HG03045 (cell line): ENCODE results near the gene B4GALNT3.

Experiments used
- ATAC-seq: cut with Tn5 transposase; IDR thresholded peaks from one replicate; pipeline ENCODE4 v1.9.1; 2021; ENCODE audit warnings: mild to moderate bottlenecking, moderate library complexity; ENCODE audit not compliant: unreplicated experiment

Gene B4GALNT3

GRCh38 chr12:466762-467161, 7.0 kb downstream of the B4GALNT3 start:
- no peak for ATAC-seq

DNA sequence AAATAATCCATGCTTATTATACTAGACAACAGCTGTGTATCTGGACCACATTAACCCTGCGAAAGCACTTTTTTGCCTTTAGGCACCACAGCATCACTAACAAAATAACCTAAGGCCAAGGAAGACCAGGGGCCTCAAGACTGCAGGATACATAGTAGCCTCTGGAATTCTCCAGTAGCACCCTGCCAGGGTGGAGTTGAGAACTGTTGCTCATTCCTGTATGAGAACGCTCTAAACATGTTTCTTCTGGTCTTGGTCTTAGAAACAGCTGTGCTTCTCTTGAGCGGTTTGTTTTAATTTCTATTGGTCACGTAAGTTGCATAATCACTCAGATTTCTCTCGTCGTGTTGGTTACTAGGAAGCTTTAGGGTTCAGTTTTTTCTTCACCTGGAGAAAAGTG, 7.9 kb downstream of the B4GALNT3 start:
- no peak for ATAC-seq

DNA sequence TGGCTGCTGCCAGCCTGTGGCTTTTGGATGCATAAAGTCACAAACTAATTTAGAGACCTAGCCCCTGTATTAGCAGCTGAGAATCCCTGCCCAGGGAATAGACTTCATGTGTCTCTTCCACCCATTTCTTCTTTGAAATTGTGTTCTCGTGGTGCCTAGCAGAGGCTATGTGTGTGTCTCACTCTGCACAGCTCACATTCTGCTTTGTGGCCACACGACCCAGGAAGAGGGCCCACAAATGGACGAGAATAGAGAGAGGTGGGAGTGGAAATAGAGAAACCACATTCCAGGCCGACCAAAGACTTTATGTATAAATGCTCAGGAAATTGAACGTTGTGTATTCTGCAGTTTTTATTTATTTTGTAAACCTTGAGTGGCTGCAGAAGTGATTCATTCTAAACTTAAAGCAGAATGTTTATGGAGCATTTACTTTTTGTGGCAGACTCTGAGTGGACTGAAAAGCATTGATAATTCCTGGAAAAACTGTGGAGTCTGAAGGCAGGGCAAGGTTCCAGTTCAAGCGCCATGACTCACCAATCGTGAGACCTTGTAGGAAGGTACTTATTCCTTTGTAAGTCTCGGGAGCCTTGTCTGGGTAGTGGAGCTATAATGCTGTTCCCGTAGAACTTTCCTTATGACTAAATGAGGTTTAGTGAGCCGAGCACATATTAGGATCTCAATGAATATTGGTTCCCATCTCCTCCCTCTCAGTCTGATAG, 9.1 kb downstream of the B4GALNT3 start:
- no peak for ATAC-seq

GRCh38 chr12:470133-470532, 10.4 kb downstream of the B4GALNT3 start:
- no peak for ATAC-seq

DNA sequence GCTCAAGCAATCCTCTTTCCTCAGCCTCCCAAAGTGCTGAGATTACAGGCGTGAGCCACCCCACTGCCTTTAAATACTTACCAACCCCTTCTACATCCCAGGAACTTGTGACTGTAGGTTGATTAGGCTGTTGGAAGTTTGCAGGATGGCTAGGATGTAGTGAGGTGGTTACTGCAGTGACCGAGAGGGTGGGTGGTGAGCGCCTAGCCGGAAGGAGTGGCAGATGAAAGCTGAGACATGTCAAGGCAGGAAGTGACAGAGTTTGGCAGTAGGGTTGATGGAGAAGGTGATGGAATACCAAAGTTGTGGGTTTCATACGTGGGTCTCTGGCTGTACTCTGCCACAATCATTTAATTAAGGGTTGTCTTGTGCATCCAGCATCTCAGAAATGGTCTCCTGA, 13.5 kb downstream of the B4GALNT3 start:
- no peak for ATAC-seq

DNA sequence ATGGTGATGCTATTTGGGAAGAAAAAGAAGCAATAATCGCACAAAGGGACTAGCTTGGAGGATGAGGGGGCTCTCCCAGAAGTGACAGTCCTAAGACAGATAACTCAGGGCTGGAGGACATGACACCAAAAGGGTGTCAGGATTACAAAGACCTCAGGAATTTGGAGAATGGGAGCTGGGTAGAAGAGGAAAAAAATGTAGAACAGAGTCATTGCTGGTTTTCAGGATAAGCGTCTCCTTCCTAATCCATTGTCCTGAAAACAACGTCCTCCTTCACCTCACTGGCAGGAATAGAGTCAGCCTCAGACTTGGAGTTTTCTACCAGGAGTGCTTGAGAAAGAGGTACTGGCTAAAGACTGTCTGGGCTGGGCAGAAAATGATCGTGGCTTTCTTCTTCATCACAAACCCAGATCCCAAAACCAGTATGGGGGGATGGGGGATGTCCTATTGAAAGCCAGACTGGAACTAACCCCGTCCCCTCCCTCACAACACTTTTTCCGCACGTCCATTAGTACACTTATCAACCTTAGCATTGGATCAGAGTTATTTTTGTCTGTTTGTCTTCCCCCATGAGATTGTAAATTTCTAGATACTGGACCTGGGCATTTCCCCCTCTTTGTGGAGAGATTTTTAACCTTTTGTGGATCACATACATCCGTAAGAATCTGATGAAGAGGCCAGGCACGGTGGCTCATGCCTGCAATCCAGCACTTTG, 14.3 kb downstream of the B4GALNT3 start:
- no peak for ATAC-seq

DNA sequence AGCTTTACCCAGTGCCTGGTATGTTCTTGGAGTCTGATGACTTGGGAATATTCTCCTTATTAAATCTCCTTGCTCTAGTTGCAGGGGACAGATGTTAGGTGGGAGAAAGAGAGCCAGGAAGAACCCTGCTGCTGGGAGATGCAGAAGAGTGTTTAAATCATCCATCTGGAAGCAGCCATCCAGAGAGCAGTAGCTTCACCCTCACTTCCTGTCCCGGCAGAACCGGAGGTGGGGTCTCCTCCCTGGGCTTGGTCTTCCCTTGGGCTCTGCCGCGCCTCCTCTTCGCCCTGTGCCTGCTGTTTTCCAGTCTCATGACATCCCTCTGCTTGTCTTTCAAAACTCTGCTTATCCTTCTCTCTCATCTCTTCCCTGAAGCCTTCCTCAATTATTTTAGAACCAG, 15.5 kb downstream of the B4GALNT3 start:
- no peak for ATAC-seq

GRCh38 chr12:479161-479560, 19.4 kb downstream of the B4GALNT3 start:
- ATAC-seq: no peak

DNA sequence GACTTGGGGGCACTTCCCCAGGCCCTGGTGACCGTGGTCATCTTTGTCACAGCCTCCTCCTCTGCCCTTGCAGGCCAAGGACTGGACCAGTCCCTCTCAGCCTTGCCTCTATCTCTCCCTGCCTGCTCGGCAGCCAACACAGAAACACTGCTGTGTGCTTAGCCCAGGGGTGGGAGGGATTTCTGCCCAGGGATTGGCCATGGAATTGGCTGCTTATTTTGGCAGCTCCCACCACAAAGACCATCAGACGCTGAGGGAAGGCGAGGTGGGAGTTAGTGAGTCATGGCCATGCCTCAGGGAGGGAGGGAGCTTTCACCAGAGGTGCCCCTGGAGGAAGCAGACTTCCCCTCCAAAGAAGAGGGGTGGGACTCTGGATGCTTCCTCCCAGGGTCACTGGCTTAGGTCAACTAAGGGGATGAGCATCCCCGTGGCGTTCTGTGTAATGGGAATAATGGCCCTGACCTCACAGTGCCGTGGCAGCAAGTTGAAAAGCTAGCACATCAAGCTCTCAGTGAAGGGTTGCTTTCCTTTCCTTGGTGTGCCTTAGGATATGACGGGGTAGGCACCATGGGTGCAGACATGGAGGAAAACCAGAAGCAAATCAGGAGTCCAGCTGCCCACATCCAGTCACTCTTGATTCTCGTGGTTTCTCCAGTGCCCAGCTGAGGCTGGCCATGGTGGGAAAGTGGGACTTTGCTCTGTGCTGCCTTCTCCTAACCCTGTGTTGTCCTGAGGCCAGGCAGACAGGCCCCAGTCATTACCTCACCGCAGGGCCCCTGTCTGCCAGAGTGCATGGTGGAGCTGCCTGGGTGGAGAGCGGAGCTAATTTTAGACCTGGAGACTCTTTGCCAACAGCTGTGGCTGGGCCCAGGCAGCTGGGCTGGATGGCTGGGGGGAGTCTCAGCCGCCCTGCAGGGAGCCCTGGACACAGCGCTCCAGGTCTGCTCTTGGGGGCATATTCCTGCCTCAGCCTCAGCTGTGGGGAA, 21.4 kb downstream of the B4GALNT3 start:
- ATAC-seq: no peak

DNA sequence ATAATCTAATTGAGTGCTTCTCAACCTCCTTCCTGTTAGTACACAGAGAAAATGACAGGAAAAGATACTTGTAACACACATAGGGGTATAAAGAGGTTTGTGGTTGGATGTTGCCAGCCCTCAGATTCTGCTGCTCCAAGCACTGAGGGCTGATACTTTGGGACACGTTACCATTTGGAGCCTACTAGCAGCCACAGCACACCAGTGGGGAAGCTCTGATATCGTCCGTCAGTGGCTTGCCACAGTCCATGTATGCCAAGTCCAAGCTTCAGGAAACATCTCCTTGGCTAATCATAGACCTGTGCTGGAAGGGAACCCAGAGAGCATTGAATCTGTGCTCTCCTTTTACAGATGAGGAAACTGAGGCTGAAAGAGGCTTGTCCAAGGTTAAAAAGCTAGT, 22.3 kb downstream of the B4GALNT3 start:
- no peak for ATAC-seq

DNA sequence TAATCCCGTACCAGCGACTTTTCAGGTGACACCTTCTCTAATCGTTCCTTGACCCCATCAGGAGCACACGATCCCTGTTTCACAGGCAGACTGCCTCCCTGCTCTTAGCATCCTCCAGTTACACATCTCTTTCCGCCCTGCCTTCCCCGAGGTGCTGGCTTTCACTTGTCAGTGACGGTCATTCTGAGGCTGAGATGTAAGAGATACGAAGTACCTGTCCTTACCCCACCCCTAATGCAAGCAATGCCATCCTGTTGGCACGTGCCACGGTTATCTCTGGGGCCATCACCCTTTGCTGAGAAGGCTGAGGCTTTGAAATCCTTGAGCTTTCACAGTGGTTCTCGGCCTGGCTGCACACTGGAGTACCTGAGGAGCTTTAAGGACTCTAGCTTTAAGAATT, 24.4 kb downstream of the B4GALNT3 start:
- ATAC-seq: no peak

DNA sequence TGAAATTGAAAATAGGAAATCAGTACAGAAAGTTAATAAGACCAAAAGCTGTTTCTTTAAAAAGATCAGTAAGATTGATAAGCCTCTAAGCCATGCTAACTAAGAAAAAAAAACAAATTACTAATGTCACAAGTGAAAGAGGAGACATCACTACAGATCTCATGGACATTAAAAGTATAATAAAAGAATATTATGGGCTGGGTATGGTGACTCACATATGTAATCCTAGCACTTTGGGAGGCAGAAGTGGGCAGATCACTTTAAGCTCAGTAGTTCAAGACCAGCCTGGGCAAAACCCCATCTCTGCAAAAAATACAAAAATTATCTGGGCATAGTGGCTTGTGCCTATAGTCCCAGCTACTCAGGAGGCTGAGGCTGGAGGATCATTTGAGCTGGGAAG, 30.5 kb downstream of the B4GALNT3 start:
- no peak for ATAC-seq

GRCh38 chr12:495466-495865, 35.7 kb downstream of the B4GALNT3 start:
- ATAC-seq: no peak

GRCh38 chr12:496736-497135, 37.0 kb downstream of the B4GALNT3 start:
- no peak for ATAC-seq

DNA sequence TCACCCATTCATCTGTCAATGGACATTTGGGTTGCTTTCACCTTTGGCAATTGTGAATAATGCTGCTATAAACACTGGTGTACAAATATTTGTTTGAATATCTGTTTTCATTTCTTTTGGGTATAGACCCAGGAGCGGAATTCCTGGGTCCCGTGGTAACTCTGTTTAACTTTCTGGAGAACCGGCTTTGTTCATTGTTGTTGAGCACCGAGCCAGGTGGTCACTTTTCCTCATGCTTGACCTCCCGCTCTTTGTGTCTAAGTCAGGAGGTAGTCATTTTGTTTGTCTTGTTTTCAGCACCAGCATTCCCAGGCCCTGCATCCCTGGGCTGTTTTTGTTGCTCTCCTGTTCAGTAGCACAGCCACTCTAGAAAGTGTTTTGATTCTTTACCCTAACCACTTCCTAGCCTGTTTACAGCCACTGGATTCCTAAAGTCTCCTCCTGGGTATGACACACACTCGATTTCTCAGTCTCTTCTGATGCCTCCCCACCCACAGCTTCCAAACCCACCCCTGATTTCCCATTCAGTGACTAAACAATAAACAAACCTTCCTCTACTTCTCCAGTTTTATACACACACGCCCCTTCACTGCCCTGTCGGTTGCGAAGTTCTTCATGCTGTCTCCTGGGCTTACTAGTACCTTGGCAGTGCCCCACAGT, 37.9 kb downstream of the B4GALNT3 start:
- no peak for ATAC-seq

GRCh38 chr12:499837-500458, 40.2 kb downstream of the B4GALNT3 start:
- ATAC-seq: no peak

DNA sequence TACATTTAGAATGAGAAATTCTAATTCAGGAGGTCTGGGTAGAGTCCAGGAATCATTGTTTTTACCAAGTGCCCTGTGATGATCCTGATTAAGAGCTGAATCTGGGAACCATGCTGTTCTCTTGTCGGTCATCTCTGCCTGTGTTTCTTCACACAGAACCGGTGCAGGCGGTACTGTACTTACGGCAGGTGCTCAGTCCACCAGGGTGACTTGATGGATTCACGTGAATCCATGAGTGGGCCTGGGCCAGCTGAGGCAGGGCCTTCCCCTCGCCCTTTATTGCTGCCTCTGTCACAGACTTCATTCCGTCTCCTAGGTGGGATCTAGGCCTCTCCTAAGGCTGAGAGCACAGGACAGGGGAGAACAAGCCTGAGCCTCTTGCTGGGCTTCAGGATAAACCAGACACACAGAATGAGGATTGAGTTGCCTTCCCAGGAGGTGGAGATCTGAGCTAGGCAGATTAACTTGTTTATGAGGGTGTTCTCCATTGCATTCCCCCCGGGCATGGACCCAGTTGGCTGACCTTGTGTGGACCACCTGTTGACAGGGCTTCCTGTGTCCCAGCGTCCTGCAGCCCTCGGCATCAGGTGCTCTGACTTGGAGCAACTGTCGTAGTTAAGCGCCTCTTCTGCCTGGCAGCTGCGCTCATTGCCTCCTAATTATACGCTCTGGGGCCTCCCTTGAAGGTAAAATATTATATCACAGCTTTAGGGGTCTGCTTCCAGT, 42.1 kb downstream of the B4GALNT3 start:
- ATAC-seq: no peak

- ATAC-seq: no peak
Measured at GRCh38 chr12:503111-503761, 43.5 kb downstream of the B4GALNT3 start.

GRCh38 chr12:505221-505620, 45.5 kb downstream of the B4GALNT3 start:
- no peak for ATAC-seq
